ENCODE measurements around the gene SPOP. TPM values are rescaled to one million over a fixed set of nuclear protein-coding genes. Genes with fewer than 3 reads are reported as not detected.

SPOP gene
- total and polyA plus RNA-seq, 9 of the 15 experiments (the other 6 are each of a cell fraction or from before 2014, with no cell fraction given), result 34.2 to 65.9 (median 39.7) TPM

GRCh38 chr17:49571283-49571682 is 106.6 kb downstream of the SPOP start:
- ChIA-PET CTCF (ENCODE audit: low intra/inter-chr PET ratio) (interaction anchor here (0.6 to 7.7 kb wide), 5 partner anchors 14 to 1554 kb away, joined by 3 to 167 read pairs (median 7); partner anchors contain the start of genes SLC35B1 and SPOP), POLR2A (interaction anchor here (0.6 kb wide), 1 partner anchor 35 kb away, joined by 4 read pairs; no protein-coding TSS in a partner anchor)
- ATAC-seq (no peak), DNase-seq (ENCODE audit: extremely low read depth in 1 of 4, low spot score in 3 of 4) (no peak), FAIRE-seq (no peak)
- H3K27me3 ChIP-seq (ENCODE audit: control insufficient read depth in 2 of 2, insufficient read depth in 2 of 2, low read length in 2 of 2), result peaks cover 12 to 40% of the 10 kb centered on the region in 2 experiments; a peak in 4 of 5 replicates
- no TSS peak for BruUV-seq (replicated peaks)
- no peaks in the 10 kb centered on the region for H3K79me2 ChIP-seq (ENCODE audit: control insufficient read depth, insufficient read depth, low read length)
- H3K27ac ChIP-seq (ENCODE audit: extremely low read depth, low read depth, low read length), result no peak overlapping the region
- H2AFZ ChIP-seq (ENCODE audit: low read depth, low read length), result no peak overlapping the region
- H3K4me2 ChIP-seq (ENCODE audit: insufficient read depth, low read length), result no peak overlapping the region
- TF ChIP-seq NBN (IDR thresholded peaks at IDR 0.05; ENCODE audit: low read depth), result no peak
- TF ChIP-seq HMG20B (CRISPR knock-in tag; IDR thresholded peaks at IDR 0.05), result no peak
- TF ChIP-seq HMGN3 (IDR thresholded peaks at IDR 0.05; ENCODE audit: borderline replicate concordance, extremely low read depth, insufficient read length, low read depth, low read length), result no peak
- no peak for TF ChIP-seq ZNF282 (CRISPR knock-in tag; IDR thresholded peaks at IDR 0.05)
- no peak for TF ChIP-seq ZNF398 (CRISPR knock-in tag; IDR thresholded peaks at IDR 0.05)
- no peak for TF ChIP-seq ELK3 (CRISPR knock-in tag; IDR thresholded peaks at IDR 0.05)
- no peak for TF ChIP-seq RBM25 (IDR thresholded peaks at IDR 0.05; ENCODE audit: low read depth, low read length, severe bottlenecking)
- TF ChIP-seq MITF (IDR thresholded peaks at IDR 0.05), result no peak
- no peak for TF ChIP-seq MNT (conservative IDR thresholded peaks at IDR 0.05)
- TF ChIP-seq XRCC4 (IDR thresholded peaks at IDR 0.05; ENCODE audit: extremely low read depth, insufficient read depth, insufficient read length), result no peak
- no peak for TF ChIP-seq CREB5 (CRISPR knock-in tag; IDR thresholded peaks at IDR 0.05)
- no peak for TF ChIP-seq EZH2 (IDR thresholded peaks at IDR 0.05; ENCODE audit: borderline replicate concordance, low read depth, low read length)
- H4K20me1 ChIP-seq (replicated peaks; ENCODE audit: control insufficient read depth, insufficient read depth, low read length), result peaks cover 16% of the 10 kb centered on the region
- intact Hi-C loops (cut with micrococcal nuclease), result no loop called here
- H3K9me3 ChIP-seq (replicated peaks; ENCODE audit: control insufficient read depth, insufficient read depth, low read depth, low read length), result no peaks in the 10 kb centered on the region
- no peak overlapping the region for H3K4me3 ChIP-seq
- no peak overlapping the region for H3K9ac ChIP-seq (ENCODE audit: insufficient read depth in 1 of 2, low read depth in 2 of 2, low read length in 2 of 2)
- in situ Hi-C loops (cut with MboI), result loop anchor here (5.0 kb wide), 3 partner anchors 126 to 426 kb away; partner anchors contain the start of genes DLX3 and TAC4
- WGBS (ENCODE audit: insufficient coverage, low coverage, missing lambda C conversion rate), result 3% methylated on average over 6 of the region's 6 CpGs
- H3K36me3 ChIP-seq (ENCODE audit: control insufficient read depth, insufficient read depth, low read length), result no peaks in the 10 kb centered on the region
- H3K9me1 ChIP-seq (ENCODE audit: control insufficient read depth, insufficient read depth, low read length), result no peaks in the 10 kb centered on the region
- H3K4me1 ChIP-seq (replicated peaks in 1 of 2; ENCODE audit: control insufficient read depth in 2 of 2, insufficient read depth in 2 of 2, low read length in 2 of 2), result peaks cover 0 to 39% of the 10 kb centered on the region in 2 experiments; a peak in 4 of 5 replicates
